ENCODE data around the gene PCYT2. TPM values are rescaled to one million over a fixed set of nuclear protein-coding genes. Genes with fewer than 3 reads are reported as not detected.

PCYT2 gene
- total and polyA plus RNA-seq, 9 of the 15 experiments (the other 6 are each of a cell fraction or from before 2014, with no cell fraction given), result 0.92 to 134 (median 82.5) TPM

GRCh38 chr17:81920612-81921536 is 9.7 kb upstream of the PCYT2 start (continued):
- TF ChIP-seq ZNF518B (CRISPR knock-in tag; IDR thresholded peaks at IDR 0.05) (no peak), SMAD1 (IDR thresholded peaks at IDR 0.05; ENCODE audit: low read depth, low read length, partially characterized antibody) (no peak), MXD1 (CRISPR knock-in tag; IDR thresholded peaks at IDR 0.05; ENCODE audit: borderline replicate concordance, poor library complexity, severe bottlenecking) (no peak), NONO (IDR thresholded peaks at IDR 0.05; ENCODE audit: low read depth in 2 of 2, low read length in 1 of 2) (no peak), HEY1 (CRISPR knock-in tag; IDR thresholded peaks at IDR 0.05; ENCODE audit: borderline replicate concordance) (no peak), SUPT5H (IDR thresholded peaks at IDR 0.05) (peak; percentile 39; the same call in 1 of the 2 replicates), E4F1 (CRISPR knock-in tag; IDR thresholded peaks at IDR 0.05; ENCODE audit: borderline replicate concordance) (no peak), STAG1 (CRISPR knock-in tag; IDR thresholded peaks at IDR 0.05; ENCODE audit: borderline replicate concordance) (no peak), ARID1B (IDR thresholded peaks at IDR 0.05) (no peak), CBX3 (IDR thresholded peaks at IDR 0.05; ENCODE audit: borderline replicate concordance in 1 of 2, low read length in 2 of 2) (no peak), ZFPM2 (CRISPR knock-in tag; IDR thresholded peaks at IDR 0.05) (no peak), ATF2 (CRISPR knock-in tag; IDR thresholded peaks at IDR 0.05) (no peak)
